Bladder microvascular endothelial cell (primary cell): ENCODE results near the gene FZD2. TPM values are rescaled to one million over a fixed set of nuclear protein-coding genes. Genes with fewer than 3 reads are reported as not detected.

Experiments
- total RNA-seq: library from RNA; depleted of rRNA; stranded (reverse); fragments of >200 nt; gene quantifications from 2 replicates; pipeline ENCODE4 v1.2.3, GENCODE V29; 2014

The FZD2 gene
- total RNA-seq = 0.16 and 0.88 TPM in 2 replicates

DNA sequence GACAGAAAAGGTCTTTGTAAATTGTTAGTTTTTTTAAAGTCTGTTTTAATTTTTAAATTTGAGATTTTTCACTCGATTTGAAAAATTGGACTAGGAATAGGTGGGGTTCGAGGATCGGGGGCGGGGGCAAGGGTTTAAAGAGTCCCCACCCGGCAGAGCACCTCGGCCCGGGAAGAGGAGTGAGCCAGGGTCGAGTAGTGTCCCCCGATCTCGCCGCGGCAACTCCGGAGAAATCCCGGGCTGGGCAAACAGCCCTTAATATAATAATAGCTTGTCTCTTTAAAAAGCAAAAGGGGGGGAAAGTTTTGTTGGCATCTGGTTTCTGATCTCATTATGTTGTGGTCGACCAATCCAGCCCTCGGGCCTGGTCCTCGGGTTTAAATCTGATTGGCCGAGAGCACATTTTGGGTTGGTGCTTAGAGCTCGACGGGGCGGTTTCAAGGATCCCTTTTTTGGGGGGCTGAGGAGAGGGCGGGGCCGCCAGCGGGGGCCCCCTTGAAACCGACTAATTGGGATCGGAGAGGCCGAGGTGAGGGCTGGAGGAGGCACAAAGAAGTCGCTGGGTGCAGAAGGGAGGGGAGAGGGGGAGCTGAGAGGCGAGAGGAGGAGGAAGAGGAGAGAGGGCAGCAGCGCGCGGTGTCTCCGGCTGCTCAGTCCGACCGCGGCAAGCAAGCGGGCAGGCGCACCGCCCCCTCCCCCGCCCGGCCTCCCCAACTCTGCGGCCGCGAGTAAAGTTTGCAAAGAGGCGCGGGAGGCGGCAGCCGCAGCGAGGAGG is at the start of gene FZD2:
TSS of gene FZD2 (plus strand) at position 653 of the 775 bp plus-strand sequence. CDS start 205 bp downstream, outside the sequence.

Other genes starting within 250 kb of the FZD2 start
- gene RUNDC3A, start 248.9 kb upstream of the FZD2 start, total RNA-seq = 0.25 and 0.32 TPM in 2 replicates
- 49.1 and 86.8 TPM in 2 replicates for gene SLC25A39, start 232.7 kb upstream of the FZD2 start, total RNA-seq
- 484 and 834 TPM in 2 replicates for gene GRN, start 212.2 kb upstream of the FZD2 start, total RNA-seq
- 3.5 and 3.6 TPM in 2 replicates for gene FAM171A2, start 193.6 kb upstream of the FZD2 start, total RNA-seq
- under 0.01 and 0.76 TPM in 2 replicates for gene ITGA2B, start 167.8 kb upstream of the FZD2 start, total RNA-seq
- 7.6 and 22.1 TPM in 2 replicates for gene GPATCH8, start 54.1 kb upstream of the FZD2 start, total RNA-seq
- gene MEIOC, start 99.0 kb downstream of the FZD2 start, total RNA-seq = under 0.01 TPM in 1 of 2 replicates, not detected in the other
- 29.1 and 39.0 TPM in 2 replicates for gene CCDC43, start 132.3 kb downstream of the FZD2 start, total RNA-seq
- 4.5 and 5.8 TPM in 2 replicates for gene DBF4B, start 151.2 kb downstream of the FZD2 start, total RNA-seq
- under 0.01 and 0.13 TPM in 2 replicates for gene ADAM11, start 201.5 kb downstream of the FZD2 start, total RNA-seq